WTC11 (cell line): ENCODE measurements around the gene PCK2.

Source experiments
- ATF1 ChIP-seq: sonication (generic); formaldehyde crosslinking; IDR thresholded peaks from 2 replicates; pipeline ENCODE4 v1.8.1; 2023; ENCODE audit warnings: mild to moderate bottlenecking, moderate library complexity, missing genetic modification reagents
- TF ChIP-seq, protein P1 (sequence below): fragments of 200-600 bp; IDR thresholded peaks from 2 replicates; pipeline ENCODE4 v1.8.0; 2022; ENCODE audit warnings: antibody characterized with exemption

GRCh38 chr14:24063263-24063836, 30.8 kb upstream of the PCK2 start:
- TF ChIP-seq, protein P1, sequence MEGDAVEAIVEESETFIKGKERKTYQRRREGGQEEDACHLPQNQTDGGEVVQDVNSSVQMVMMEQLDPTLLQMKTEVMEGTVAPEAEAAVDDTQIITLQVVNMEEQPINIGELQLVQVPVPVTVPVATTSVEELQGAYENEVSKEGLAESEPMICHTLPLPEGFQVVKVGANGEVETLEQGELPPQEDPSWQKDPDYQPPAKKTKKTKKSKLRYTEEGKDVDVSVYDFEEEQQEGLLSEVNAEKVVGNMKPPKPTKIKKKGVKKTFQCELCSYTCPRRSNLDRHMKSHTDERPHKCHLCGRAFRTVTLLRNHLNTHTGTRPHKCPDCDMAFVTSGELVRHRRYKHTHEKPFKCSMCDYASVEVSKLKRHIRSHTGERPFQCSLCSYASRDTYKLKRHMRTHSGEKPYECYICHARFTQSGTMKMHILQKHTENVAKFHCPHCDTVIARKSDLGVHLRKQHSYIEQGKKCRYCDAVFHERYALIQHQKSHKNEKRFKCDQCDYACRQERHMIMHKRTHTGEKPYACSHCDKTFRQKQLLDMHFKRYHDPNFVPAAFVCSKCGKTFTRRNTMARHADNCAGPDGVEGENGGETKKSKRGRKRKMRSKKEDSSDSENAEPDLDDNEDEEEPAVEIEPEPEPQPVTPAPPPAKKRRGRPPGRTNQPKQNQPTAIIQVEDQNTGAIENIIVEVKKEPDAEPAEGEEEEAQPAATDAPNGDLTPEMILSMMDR: no peak
- no peak for TF ChIP-seq ATF1 (CRISPR knock-in tag)
